ENCODE measurements around the gene SLC35B2.

The SLC35B2 gene, protein sequence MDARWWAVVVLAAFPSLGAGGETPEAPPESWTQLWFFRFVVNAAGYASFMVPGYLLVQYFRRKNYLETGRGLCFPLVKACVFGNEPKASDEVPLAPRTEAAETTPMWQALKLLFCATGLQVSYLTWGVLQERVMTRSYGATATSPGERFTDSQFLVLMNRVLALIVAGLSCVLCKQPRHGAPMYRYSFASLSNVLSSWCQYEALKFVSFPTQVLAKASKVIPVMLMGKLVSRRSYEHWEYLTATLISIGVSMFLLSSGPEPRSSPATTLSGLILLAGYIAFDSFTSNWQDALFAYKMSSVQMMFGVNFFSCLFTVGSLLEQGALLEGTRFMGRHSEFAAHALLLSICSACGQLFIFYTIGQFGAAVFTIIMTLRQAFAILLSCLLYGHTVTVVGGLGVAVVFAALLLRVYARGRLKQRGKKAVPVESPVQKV

DNA sequence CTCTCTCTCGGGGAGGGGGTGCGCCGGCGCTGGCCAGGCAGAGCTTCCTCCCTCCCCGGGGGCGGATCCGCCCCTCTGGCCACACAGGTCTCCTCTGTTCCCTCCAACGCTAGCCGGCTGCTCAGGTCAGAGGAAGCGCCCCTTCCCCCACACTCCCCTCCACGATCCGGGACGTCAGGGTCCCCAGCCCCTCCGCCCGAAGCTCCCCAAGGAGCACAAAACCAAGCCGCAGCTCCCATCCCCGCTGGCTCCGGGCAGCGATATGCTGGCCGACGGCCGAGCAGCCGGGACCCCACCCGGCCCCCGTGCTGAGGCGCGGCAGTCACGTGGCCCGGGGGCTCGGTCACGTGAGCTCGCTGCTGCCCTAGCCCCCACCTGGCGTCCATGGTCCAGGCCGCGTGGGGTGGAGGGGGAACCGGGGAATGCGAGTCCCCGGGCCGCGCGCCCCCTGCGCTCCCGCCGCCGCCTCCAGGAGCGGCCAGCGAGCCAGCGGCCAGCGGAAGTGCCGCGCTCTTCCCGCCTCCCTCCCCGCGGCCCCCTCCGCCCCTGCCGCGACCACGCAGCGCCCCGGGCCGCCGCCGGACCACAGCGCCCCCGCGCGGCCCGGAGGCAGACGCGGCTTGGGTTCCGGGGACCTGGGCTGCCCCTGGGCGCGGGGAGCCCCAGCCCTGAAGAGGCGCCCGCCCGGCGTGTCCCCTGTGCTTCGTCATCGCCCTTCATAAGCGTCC, at the start of gene SLC35B2:
SLC35B2 (minus strand) TSS at position 504 of the 728 bp plus-strand sequence; CDS start at position 386, 118 bp downstream.
- DNase-seq (ENCODE audit: low read depth) = no peak

DNA sequence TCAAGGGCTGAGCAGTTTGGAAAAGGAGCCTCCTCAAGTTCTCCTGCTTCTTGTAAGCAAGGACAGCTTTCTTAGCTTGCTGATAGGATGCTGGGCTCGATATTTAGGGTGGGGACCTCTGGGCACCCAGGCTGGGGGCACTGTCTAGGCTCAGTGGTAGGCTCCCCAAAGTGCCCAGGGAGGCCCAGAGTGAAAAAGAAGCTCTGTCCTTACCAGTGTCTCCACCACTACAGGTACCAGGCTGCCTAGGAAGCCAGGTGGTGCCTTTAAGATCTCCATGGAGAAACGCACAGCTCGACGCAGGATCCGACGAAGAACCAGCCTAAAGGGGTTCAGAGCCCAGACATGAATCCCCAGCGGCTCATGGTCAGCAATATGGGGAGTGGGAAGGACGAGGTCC, 49.4 kb upstream of the SLC35B2 start:
- DNase-seq (ENCODE audit: low read depth) = no peak

DNA sequence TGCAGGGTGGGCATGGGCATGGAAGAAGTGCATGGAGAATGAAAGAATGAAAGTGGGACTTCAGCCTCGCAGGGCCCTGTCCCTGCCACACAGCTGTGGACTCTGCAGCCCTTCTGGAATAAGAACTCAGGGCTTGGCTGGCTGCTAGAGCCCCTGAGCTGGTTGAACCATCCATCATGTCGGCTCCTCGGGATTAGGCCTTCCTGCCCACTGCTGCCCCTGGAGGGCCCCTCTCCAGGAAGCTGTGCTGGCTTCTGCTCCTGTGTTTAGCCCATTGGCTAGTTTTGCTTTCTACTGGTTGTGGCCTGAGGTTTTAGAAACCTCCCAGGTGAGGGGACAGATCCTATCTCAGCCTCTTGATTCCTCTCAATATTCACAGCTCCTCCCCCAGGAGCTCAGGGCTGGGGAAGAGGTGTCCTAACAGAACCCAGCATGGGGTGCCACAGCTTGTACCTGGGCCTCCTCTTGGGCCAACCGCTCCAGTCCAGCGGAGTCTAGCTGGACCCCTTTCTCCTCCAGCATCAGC, 47.9 kb upstream of the SLC35B2 start:
- no peak for DNase-seq (ENCODE audit: low read depth)

DNA sequence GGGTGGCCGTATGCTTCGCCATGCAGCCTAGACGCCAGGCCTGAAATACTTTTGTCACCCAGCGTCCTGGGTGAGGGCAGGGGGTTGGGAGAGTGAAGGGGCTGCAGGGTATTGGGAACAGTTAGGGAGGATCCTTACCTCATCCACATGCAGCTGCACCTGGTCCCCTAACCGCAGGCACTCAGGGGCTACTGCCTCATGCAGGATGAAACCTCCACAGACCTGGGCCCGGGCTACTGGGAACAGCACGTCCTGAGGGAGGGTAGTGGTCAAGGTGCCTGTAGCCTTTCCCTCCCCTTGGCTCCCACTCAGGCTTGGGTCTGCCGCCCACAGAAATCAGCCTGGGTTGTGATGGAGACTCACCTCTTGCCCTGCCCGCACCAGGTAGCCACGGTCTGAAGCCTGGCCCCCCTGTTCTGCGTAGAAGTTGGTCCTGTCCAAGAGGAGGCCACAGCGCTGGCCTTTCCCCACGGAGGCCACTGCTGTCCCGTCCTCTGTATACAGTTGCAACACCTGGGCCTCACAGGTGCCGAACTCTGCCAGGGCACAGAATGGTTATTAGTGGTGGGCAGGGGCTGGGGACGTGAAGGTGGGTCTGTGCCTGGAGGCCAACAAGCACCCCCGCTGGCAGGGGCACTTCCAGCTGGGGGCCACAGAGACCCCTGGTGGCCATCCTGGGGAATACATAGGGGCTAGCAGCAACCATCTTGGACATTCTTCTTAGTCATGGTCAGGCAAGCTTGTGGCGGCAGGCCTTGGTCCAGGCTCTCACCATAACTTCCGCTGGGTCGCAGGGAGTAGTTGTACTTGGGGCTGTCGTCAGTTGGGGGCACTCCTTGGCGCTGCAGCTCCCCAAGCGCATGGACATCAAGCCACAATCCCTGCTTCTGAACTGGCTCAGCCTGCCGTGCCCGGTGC, 47.2 kb upstream of the SLC35B2 start:
- no peak for DNase-seq (ENCODE audit: low read depth)

DNA sequence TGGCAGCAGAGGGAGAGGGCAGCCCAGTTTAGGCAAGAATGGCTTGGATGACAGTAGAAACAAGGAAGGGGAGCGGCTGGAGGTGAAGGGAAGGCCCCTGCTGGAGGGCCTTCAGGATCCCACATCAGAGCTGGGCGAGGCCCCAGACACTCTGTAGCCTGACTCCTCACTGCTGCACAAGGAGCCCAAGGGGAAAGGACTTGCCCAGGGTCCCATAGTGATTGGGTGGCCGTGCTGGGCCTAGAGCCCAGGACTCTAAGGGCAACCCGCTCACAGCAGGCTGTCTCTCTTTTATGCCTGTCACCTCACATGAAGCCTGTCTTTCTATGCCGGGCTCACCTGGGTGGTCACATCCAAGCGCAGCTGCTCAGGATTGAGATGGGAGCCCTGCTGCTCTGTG, 46.5 kb upstream of the SLC35B2 start:
- DNase-seq (ENCODE audit: low read depth) = no peak

DNA sequence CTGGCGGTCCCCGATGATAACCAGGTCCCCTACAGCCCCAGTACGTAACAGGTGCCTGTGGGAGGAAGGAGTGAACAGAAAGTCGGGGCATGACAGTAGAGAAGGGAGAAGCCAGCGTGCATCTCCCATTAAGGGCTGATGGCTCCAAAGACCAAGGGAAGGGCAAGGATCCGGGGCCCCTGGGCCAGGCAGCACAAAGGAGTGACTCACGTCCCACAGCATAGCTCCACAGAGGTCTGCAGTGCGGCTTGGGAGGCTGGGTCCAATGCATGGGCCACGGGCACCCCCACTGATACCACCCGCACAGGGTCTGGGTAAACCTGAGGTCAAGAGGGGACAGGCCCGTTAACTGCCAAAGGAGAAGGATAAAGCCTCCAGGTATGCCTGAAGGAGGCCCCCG, 45.5 kb upstream of the SLC35B2 start:
- DNase-seq (ENCODE audit: low read depth) = no peak

DNA sequence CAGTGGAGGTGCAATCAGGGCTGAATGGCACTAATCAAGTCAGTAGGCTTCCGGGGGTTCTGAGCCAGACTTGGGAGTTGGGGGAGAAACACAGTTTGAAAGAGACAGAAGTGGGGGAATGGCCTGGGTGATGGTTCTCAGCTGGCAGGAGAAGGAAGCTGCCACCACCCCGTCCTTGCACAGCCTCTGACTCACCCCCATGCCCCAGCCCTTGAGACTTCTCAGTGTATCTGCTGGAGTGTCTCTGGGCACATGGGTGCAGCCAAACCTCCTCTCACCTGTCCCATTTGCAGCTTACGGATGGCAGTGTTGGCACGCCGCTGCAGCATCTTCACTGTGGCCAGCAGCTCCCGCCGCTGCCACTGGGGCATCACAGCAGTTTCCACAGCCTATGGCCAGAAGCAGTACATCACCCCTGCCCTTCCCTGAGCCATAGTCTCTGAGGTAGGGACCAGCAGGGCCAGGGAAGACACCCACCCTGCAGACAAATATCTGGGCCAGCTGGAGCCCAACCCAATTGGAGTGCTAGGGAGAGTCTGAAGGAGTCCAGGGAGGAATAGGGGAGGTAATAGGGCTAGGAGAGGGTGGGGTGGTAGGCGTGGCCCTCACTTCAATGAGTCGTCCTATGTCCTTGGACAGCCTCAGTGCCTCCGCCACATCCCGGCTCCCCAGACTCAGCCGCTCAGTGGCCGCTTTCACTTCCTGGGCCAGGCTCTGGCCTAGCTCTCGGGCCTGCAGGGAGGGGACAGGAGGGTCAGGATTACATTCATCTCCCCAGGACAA, 44.6 kb upstream of the SLC35B2 start:
- no peak for DNase-seq (ENCODE audit: low read depth)

DNA sequence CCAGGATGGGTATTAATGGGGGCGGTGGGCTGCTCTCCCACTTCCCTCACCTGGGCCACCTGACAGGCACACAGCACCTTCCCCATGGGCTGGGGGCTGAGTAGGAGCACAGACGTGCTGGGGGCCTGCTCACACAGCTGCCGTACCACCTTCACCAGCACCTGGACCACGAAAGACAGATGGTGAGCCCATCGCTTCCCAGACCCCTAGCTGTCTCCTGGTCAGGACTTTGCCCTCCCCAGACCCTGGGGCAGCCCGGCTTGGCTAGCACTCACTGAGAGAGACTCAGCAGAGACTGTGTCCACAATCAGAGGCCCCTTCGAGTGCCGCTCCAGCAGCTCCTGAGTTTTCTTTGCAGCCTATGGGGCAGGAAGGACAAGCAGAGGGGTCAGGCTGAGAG, 43.8 kb upstream of the SLC35B2 start:
- DNase-seq (ENCODE audit: low read depth) = no peak

DNA sequence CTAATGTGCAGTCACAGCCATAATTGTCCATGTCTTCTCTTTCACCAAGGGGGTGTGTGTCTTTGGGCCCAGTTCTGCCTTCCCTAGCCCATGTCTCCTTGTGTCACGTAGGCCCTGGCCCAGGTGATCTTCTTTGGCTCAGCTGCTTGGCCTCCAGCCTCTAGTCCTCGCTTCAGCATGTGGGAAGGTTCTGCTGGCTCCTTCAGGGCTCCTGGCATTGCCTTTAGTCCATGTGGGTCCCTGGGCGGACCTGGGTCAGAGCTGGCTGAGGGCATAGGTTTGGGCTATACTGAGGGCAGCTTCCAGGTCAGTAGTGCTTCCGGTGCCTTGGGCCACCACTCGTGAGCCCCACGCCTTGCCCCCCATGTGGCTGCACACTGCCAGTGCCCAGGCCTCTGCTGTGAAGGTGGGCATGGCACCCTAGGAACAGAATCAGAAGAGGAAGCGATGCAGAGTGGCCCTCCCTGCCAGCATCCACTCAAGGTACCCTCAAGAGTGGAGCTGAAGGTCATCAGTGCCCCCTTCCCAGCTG, 43.0 kb upstream of the SLC35B2 start:
- no peak for DNase-seq (ENCODE audit: low read depth)

DNA sequence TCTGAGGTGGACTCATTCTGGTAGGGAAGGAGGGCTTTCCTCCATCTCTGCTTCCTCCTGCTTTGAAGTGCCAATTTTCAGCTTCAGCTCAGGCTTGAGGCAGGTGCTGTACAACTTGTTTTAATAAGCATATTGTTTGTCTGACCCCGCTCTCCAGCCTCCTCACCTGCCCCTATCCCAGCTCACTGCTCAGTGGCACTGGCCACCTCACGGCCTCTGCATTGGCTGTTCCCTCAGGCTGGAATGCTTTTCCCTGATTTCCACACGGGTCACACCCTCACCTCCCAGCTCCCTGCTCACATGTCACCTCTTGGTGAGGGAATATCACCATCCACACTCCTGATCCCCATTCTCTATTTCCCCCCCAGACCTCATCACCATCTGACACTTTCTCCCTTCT, 41.5 kb upstream of the SLC35B2 start:
- no peak for DNase-seq (ENCODE audit: low read depth)

DNA sequence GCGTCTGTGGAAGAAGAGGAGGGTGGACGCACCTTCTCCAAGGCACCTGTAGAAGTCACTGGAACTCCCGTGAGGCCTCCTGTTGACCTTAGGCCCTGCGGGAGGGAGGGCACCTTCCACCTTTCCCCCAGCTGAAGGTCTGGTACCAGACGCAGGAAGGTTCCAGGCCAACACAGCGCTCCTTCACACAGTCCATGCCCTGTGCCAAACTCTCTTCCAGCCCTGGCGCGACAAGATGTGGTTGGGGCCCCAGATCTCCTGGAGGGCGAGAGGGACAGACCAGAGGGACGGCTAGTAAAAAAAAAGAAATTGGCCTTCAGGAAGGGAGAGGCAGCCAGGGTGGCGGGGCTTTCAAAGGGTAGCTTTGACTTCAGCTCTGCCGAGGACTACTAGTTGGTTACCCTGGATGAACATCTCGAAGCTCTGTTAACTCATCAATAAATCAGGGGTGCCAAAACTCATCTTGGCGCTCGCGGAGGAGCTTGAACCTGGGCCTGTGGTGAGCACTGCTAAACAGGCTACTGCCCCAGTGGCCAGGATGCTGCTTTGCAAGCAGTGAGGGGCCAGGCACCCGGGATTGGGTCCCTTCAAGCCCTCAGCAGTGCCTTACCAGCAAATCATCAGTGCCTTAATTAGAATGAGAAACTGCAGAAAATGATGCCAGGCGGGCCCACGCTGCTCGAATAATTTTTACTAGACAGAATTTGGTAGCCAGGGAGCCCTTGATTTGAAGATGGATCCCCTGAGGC, 40.9 kb upstream of the SLC35B2 start:
- no peak for DNase-seq (ENCODE audit: low read depth)

DNA sequence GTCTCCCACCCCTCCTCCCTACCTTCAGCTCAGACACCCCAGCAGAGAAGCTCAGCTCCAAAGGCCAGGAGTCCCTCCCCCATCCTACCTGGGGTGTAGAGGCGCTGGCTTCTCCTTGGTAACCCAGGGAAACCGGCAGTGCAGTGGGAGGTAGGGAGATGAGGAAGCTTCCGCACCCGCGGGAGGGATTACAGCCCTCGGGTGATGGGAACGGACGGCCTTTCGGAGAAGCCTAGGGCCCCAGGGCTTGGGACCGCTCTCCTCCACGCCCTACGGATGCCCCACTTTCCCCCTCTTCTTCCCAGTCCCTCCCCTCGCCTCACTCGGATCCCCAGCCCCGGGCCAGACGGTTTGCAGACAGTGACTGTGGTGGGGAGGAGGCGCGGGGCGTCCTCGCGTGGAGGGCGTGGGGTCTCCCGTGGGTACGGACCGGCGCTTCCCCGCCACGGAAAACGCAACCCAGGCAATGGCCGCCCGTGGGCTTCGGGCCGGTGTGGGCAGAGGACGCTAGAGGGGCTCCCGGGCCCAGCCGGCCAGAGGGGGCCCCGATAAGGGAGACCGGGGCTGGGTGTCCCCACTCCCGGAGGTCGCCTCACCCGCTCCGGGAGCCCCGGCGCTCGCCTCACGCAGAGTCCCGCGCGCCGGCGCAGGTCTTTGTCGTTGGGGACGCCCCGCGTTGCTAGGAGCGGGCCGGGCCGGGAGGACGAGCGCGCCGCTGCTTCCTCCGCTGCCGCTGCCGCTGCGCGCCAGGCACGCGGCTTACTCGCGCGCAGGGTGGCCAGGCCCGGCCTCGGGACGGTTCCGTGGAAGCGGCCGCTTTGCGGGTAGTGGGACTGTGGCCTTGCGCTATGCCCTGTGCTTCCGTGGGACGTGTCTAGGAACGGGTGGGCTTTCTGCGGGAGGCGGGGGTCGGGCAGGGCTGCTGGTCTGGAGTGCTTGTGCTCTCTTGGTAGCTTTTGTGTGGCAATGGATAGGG, 40.0 kb upstream of the SLC35B2 start:
- peak; percentile 20 for DNase-seq (ENCODE audit: low read depth)

DNA sequence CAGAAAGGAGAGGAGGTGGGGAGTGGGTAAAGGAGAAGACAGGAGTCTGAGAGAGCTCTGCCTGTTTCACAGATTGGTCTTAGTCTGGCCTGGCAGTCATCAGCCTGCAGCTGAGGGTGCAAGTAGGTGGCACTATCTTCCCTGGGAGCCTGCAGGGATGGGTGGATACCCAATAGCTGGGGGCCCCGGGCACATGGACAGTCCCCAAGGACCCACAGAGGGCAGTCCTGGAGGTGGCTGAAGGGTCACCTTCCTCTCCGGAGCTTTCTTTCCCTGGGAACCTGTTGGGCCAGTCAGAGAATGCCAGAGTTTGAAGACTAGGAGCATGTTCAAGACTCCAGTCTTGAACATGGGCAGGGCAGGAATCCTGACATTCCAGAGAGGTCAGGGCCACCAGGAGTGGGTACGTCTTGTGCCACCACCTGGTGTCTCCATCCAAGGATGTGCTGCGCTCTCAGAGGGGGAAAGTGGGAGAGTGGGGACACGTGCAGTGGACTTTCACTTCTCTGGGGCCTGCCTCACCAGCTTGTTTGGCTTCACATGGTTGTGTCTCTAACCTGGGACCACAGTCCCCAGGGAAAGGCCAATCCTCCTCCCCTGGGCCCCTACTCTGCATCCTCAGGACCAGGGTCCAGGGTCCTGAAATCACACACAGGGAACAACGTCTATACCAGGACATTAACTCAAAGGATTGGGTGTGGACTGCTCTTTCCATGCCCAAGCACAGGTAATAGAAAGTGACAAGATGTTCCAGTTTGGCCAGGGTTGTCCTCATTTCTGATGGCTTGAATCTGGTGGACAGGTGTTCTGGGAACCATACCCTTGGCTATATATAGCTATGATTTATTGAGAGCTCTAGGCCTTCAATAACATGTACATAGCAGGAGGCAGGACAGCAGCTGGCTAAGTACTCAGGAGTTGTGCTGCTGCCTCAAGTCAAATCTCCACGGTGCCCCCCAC, 37.8 kb upstream of the SLC35B2 start:
- DNase-seq (ENCODE audit: low read depth) = no peak

DNA sequence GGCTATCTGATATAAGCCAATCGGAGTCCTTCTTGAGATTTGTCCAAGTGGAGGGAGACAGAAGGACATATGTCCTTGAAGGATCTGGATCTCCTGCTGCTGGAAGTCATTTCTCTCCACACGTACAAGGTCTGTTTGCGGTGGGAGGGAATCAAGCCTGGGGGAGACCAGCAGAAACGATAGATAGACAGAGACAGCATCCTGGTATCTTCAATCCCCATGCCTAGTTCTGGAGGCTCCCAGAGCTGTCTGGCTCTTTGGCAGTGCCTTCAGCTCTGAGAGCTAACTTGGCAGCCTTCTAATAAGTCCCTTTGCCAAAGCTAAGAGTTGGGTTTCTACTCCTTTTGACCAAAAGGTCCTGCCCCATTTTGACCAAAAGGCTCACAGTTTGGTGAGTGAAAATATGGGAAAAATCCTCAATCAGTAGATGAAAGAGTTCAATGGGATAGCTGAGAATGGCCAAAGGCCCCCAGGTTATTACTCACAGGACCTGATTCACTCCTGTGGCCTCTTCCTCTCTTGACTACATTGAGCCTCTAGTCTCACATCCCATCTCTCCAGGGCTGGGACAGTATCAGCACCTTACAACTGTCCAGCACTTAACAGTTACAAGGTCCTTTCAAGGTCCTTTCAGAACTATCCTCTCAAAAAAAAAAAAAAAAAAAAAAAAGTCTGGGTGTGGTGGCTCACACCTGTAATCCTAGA, 35.5 kb upstream of the SLC35B2 start:
- no peak for DNase-seq (ENCODE audit: low read depth)

DNA sequence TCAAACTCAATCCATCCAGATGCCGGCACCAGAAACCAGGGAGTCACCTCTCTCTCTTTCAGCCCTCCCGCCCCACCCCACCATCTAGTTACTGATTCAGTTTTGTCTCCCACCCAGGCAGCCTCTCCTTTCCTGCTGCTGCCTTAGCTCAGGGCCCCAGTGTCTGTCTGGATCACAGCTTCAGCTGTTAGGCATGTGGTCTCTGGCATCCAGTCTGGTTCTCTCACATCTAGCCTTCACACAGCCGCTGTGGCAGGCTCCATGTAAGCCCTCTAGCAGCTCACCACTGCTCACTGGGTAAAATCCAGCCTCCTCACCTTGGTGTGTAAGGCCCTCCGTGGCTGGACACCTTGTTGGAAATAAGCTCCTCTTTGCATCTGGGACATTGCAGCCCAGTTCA, 34.5 kb upstream of the SLC35B2 start:
- no peak for DNase-seq (ENCODE audit: low read depth)

DNA sequence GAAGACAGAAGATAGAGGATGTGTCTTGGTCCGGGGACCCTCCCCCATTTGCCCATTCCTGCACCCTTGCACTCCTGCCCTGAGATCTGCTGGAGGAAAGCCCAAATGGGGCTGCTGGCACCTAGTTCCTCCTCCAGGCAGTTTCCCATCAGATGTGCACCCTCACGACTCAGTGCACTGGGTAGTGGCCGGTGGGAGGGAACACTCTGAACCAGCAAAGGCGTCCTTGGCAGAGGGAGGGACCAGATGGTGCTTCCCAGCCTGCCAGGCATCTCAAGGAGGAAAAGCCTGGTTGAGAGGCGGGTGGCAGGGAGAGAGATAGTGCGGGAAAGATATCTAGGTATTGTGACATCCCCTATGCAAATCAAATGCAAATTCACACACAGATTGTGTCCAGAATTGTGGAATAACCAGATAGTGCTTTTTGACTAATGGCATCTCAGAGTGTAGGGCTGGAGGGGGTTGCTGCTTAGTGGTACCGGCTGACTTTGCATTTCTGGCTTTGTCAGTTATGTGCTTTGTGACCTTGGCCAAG, 32.5 kb upstream of the SLC35B2 start:
- DNase-seq (ENCODE audit: low read depth) = no peak

DNA sequence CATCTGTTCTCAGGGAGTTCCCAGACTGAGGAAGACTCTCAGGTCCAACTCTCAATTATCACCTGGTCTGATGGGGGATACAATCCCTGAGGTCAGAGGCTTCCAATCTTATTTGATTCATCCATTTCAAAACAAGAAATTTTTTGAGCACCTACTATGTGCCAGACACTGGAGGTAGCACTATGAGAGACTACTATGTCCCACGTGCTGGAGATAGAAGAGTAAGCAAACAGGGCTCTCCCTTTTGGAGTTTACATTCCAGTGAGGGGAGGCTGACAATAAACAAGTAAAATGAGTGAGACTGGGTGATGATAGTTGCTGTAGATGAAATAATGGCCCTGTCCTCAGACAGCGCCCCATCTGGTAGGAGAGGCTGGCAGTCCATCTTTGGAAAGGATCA, 29.4 kb upstream of the SLC35B2 start:
- DNase-seq (ENCODE audit: low read depth) = no peak
